Thoracic aorta (tissue), 2 donors: ENCODE results near the gene MYRF. TPM values are rescaled to one million over a fixed set of nuclear protein-coding genes. Genes with fewer than 3 reads are reported as not detected.

Experiments used
- ATAC-seq: fragments of 150-250 bp; one replicate; pipeline ENCODE4 v1.8.0; 2017; ENCODE audit warnings: low read depth; ENCODE audit not compliant: insufficient number of reproducible peaks, low FRiP score
- DNase-seq: peaks from one replicate; pipeline ENCODE4 v3.0.0-alpha.2; 2020; ENCODE audit warnings: low spot score
- H3K27ac ChIP-seq, 2 donors: fragments of 200-600 bp; sonication (generic); 1 replicate in 1 of 2; 2 replicates in 1 of 2; pipeline ENCODE4 v1.5.1; 2016; ENCODE audit warnings: mild to moderate bottlenecking in 2 of 2, moderate library complexity in 2 of 2
- H3K27me3 ChIP-seq: fragments of 200-600 bp; sonication (generic); replicated peaks from 2 replicates; pipeline ENCODE4 v1.6.0; 2016; ENCODE audit warnings: mild to moderate bottlenecking; ENCODE audit not compliant: insufficient read depth
- H3K36me3 ChIP-seq: fragments of 200-600 bp; sonication (generic); one replicate; pipeline ENCODE4 v1.5.1; 2016
- H3K4me1 ChIP-seq, 2 donors: fragments of 200-600 bp; sonication (generic); 1 replicate in 1 of 2; 2 replicates in 1 of 2; pipeline versions ENCODE4 v1.5.1 to v1.6.0; 2016; ENCODE audit warnings: low read depth in 2 of 2, mild to moderate bottlenecking in 1 of 2; ENCODE audit not compliant: control insufficient read depth in 1 of 2
- H3K4me3 ChIP-seq: fragments of 200-600 bp; sonication (generic); 2 replicates; pipeline ENCODE4 v1.5.1; 2016; ENCODE audit warnings: mild to moderate bottlenecking
- H3K9me3 ChIP-seq: fragments of 200-600 bp; sonication (generic); 2 replicates; pipeline ENCODE4 v1.5.1; 2016
- CTCF ChIP-seq: fragments of 200-600 bp; sonication (generic); IDR thresholded peaks from one replicate; pipeline ENCODE4 v1.5.1; 2019; ENCODE audit warnings: antibody characterized with exemption
- total RNA-seq, 2 donors: library from RNA; depleted of rRNA; stranded (reverse); fragments of >200 nt; gene quantifications; one replicate each; pipeline versions ENCODE4 v1.1.0 to v1.2.3, GENCODE V29; 2016

The MYRF gene
- total RNA-seq, 2 donors from 2014 or later: 5.1 TPM; not detected in 1

GRCh38 chr11:61730240-61730994, 22.0 kb upstream of the MYRF start:
- ATAC-seq (no peak), DNase-seq (no peak)
- no peak overlapping the region for H3K4me3 ChIP-seq
- no peaks in the 10 kb centered on the region for H3K36me3 ChIP-seq
- H3K9me3 ChIP-seq: no peaks in the 10 kb centered on the region
- no peaks in the 10 kb centered on the region for H3K27me3 ChIP-seq
- H3K4me1 ChIP-seq: peaks cover 0 to 10% of the 10 kb centered on the region in 2 donors
- TF ChIP-seq CTCF: no peak
- H3K27ac ChIP-seq: no peak overlapping the region

- ATAC-seq (no peak), DNase-seq (no peak)
- H3K27me3 ChIP-seq: no peaks in the 10 kb centered on the region
- H3K27ac ChIP-seq: no peak overlapping the region
- TF ChIP-seq CTCF: no peak
- no peaks in the 10 kb centered on the region for H3K36me3 ChIP-seq
- H3K4me1 ChIP-seq: peaks cover 0 to 10% of the 10 kb centered on the region in 2 donors
- no peak overlapping the region for H3K4me3 ChIP-seq
- H3K9me3 ChIP-seq: no peaks in the 10 kb centered on the region
These were observed 21.1 kb upstream of the MYRF start for GRCh38 chr11:61731211-61731951.

- DNase-seq (no peak), ATAC-seq (no peak)
- no peak for TF ChIP-seq CTCF
- Histone ChIP-seq H3K9me3 (no peaks in the 10 kb centered on the region), H3K36me3 (no peaks in the 10 kb centered on the region), H3K27ac (peak overlapping the region in 1 of 2 donors; percentile 37), H3K4me3 (no peak overlapping the region), H3K27me3 (no peaks in the 10 kb centered on the region), H3K4me1 (peaks cover 0 to 10% of the 10 kb centered on the region in 2 donors)
These were observed 20.3 kb upstream of the MYRF start for GRCh38 chr11:61731952-61732675.

- H3K36me3 ChIP-seq: no peaks in the 10 kb centered on the region
- no peak for TF ChIP-seq CTCF
- ATAC-seq: no peak
These were observed 19.7 kb upstream of the MYRF start for GRCh38 chr11:61732705-61733104.

More at GRCh38 chr11:61732705-61733104, 19.7 kb upstream of the MYRF start:
- Histone ChIP-seq H3K4me3 (no peak overlapping the region), H3K9me3 (no peaks in the 10 kb centered on the region), H3K4me1 (peaks cover 0 to 10% of the 10 kb centered on the region in 2 donors), H3K27me3 (no peaks in the 10 kb centered on the region), H3K27ac (peak overlapping the region in 1 of 2 donors; percentile 37)
- DNase-seq: no peak
